Body of pancreas (tissue), 4 donors: ENCODE data around the gene FUT7.

Experiments
- CTCF ChIP-seq, 7 experiments: fragments of 450-650 bp in 4 of 7; fragments of 200-600 bp in 3 of 7; sonication (generic) in 3 of 7; IDR thresholded peaks; one replicate each; pipeline ENCODE4 v1.5.1; 2016 to 2019; ENCODE audit warnings: antibody characterized with exemption in 7 of 7
- POLR2A ChIP-seq, 3 donors: fragments of 450-650 bp; IDR thresholded peaks; one replicate each; pipeline ENCODE4 v1.6.1; 2016; ENCODE audit warnings: antibody characterized with exemption in 3 of 3, mild to moderate bottlenecking in 2 of 3

GRCh38 chr9:137020771-137021567 is 10.9 kb downstream of the FUT7 start:
- TF ChIP-seq CTCF (IDR thresholded peaks at IDR 0.05) (no peak), POLR2A (IDR thresholded peaks at IDR 0.05) (no peak)
